Esophagus squamous epithelium (tissue), 4 donors: Measurements from ENCODE around the gene PGP.

ENCODE experiments used
- CTCF ChIP-seq, 6 experiments: fragments of 450-650 bp in 4 of 6; fragments of 200-600 bp in 2 of 6; sonication (generic) in 2 of 6; IDR thresholded peaks; one replicate each; pipeline ENCODE4 v1.5.1; 2016 to 2019; ENCODE audit warnings: antibody characterized with exemption in 6 of 6, mild to moderate bottlenecking in 4 of 6, moderate library complexity in 4 of 6
- POLR2A ChIP-seq, 4 donors: fragments of 450-650 bp; IDR thresholded peaks; one replicate each; pipeline ENCODE4 v1.6.1; 2017; ENCODE audit warnings: antibody characterized with exemption in 4 of 4, mild to moderate bottlenecking in 4 of 4, moderate library complexity in 3 of 4

DNA sequence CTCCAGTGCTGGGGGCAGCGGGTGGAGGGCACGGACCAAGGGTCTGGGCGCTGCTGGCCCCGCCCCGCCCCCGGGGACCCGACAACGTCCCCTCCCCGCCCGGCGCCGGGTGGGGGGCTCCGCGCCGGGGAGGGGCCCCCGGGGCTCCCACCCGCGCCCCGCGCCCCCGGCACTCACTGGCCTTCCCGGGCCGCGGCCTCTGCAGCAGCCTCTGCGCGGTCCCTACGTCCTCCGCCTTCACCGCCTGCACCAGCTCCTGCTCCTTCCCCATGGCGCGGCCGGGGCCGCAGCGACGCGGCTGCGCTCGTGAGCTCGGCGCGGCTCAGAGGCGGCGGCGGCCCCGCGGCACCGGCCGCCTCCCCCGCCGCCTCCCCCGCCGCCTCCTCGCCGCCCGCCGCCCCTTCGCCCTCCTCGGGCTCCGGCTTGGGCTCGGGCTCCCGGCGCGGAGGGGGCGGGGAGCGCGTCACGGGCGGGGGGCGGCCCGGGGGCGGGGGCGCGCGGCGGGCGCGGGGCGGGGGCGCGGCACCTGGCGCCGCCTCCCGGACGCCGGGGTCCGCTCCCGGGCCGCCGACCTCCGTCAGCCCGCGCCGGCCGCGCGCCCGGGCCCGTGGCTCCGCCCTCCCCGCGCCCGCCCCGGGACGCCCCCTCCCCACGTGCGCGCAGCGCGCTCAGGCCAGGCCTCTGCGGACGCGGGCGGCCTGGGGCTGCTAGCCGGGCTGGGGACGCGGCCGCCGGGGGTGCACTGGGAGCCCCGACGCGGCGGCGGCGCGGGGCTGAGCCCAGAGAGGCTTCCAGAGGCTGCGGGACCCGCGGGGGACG, 18.3 kb downstream of the PGP start, which contains the start of gene CASKIN1:
- TF ChIP-seq CTCF (IDR thresholded peaks at IDR 0.05) (no peak), POLR2A (IDR thresholded peaks at IDR 0.05) (no peak)
